Fibroblast of skin of scalp (primary cell): ENCODE measurements around the gene MYF6. TPM values are rescaled to one million over a fixed set of nuclear protein-coding genes. Genes with fewer than 3 reads are reported as not detected.

Source experiments
- DNase-seq: peaks from one replicate; pipeline ENCODE4 v3.0.0-alpha.2; 2013
- polyA plus RNA-seq, 2 experiments: library from polyadenylated mRNA; unstranded; fragments of 120-200 nt; gene quantifications; one replicate each; pipeline ENCODE4 v1.2.1, GENCODE V29; 2013; ENCODE audit not compliant: insufficient read length in 2 of 2

The MYF6 gene
- 0.35 TPM for polyA plus RNA-seq (2013, experiment 1 of 2; ENCODE audit: insufficient read length)
- polyA plus RNA-seq (2013, experiment 2 of 2; ENCODE audit: insufficient read length) = 3.1 TPM

DNA sequence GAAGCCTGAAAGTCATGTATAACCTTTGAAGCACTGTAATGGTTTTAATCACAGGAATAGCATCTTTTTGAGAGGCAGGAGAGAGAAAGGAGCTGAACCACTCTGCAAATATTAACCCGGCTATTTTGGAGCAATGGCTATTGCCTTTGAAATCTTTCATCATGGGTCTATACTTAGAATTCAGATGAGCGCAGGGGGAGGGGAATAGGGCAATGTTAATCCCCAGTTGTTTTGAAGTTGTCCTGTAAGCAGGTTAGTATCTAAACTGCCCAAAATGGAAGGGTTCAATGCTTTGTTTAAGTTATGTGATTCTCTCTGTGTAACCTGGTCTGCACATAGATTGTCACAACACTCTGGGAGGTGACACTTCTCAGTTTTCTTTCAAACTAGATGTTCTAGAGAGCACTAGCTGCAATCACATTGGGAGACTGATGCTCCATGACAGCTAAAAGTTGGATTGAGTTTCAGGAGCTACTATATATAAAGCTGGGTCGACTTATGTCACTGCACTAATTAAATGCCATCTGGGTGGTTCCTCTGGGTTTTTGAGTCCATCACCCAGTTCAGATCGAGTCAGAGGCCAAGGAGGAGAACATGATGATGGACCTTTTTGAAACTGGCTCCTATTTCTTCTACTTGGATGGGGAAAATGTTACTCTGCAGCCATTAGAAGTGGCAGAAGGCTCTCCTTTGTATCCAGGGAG is at the start of gene MYF6:
MYF6 (plus strand) TSS at position 509 of the 704 bp plus-strand sequence; CDS start at position 595, 86 bp downstream.
- DNase-seq = no peak

DNA sequence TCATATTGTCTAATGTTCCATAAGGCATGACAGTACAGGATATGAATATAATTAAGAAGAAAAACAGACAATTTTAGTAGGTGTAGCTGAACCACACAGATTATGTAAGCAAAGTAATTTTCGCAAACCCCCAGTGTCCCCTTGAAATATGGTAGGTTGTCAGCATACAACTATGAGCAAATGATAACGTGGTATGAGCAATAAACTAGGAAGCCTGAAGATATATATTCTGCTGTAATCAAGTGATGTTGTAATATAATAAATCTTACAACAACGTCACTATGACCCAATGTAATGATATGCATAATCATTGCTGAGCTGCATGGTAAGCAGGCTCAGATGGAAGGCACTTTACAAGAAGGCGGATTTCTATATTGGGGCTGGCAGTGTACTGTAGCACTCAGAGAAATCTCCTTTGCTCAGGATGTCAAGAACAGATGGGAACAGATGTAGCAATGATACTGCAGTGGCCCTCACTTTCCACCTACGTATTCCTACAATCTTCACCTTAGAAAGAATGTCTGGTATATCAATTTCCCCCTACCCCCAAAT is 47.8 kb upstream of the MYF6 start:
- no peak for DNase-seq

DNA sequence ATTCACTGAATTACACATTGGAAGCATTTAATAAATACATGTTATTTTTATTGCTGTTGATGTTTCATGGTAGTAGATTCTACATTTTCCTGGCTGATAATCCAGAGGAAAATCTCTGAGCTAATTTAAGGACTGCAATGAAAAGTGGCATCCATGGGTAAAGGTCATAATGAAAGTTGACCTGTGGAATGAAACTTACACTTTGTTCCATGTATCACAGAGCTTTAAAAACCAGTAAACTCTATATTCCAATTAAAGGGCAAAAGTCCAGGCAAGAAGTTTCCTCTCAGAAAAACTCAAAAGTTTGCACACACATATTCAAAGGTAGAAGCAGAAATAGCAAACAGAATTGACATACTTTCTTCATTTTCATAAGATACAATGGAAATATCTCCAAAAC is 44.8 kb upstream of the MYF6 start:
- DNase-seq = no peak

DNA sequence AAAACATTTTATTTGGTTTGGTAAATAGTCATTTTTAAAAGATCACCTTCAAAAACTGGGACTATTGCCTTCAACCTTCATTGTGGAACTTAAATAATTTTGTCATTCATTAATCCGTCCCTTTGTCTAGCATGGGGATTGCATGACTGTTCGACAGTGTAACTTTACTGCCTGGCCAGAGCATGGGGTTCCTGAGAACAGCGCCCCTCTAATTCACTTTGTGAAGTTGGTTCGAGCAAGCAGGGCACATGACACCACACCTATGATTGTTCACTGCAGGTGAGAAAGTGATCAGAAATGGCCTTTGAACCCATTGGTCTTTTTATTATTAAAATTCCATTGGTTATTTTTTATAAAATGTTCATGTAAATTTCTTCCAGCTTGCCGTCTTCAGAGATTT is 37.2 kb upstream of the MYF6 start:
- no peak for DNase-seq

DNA sequence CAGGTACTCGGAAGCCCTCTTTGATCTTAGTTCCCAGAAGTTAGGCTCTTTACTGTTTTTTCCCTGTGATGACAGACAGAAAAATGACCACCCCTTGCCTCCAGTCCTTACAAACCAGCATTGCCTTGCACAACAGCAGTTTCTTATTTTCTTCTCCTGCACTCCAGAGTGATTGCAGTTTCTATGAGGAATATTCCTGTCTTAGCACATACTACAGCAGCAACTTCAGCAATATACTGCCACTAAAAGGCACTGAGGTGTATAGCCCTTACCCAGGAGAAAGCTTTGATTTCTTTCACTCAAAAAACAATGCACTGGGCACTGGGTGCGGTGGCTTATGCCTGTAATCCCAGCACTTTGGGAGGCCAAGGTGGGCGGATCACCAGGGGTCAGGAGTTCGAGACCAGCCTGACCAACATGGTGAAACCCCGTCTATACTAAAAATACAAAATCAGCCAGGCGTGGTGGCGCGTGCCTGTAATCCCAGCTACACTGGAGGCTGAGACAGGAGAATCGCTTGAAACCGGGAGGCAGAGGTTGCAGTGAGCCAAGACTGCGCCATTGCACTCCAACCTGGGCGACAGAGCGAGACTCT is 31.3 kb upstream of the MYF6 start:
- DNase-seq = peak; percentile 24

DNA sequence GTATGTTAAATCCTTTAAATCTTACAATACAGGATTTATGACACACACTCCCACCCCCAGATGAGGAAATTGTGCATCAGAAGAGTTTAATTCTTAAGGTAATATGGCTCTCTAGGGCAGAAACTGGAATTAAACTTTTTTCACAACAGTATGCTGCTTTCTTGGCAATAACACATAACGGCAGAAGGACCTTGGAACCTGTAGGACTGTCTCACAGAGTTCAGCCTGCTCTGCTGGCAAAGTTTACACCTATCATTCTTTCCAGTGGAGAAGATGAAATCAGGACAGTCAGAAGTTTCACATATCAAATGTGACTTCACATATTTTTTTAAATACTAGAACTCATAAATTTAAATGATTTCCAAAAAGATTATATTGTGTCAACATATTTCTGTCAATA is 30.6 kb upstream of the MYF6 start:
- no peak for DNase-seq

DNA sequence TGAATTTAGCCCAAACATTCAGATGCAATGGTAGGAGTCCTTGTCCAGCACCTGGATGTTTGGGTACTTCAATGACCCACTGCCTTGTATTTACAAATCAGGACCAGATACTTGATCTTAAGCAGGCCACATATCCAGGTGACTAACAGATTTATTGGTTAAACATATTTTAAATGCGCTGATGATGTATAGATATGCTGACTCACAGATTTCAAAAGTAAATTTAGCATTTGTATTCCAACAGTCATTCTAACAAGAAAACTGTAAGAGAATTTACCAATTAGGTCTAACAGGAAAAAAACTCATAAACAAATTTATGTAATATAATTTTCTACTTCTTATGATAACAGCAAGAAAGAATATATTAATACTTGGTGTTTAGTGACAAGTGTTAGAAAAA is 29.4 kb upstream of the MYF6 start:
- DNase-seq = no peak

DNA sequence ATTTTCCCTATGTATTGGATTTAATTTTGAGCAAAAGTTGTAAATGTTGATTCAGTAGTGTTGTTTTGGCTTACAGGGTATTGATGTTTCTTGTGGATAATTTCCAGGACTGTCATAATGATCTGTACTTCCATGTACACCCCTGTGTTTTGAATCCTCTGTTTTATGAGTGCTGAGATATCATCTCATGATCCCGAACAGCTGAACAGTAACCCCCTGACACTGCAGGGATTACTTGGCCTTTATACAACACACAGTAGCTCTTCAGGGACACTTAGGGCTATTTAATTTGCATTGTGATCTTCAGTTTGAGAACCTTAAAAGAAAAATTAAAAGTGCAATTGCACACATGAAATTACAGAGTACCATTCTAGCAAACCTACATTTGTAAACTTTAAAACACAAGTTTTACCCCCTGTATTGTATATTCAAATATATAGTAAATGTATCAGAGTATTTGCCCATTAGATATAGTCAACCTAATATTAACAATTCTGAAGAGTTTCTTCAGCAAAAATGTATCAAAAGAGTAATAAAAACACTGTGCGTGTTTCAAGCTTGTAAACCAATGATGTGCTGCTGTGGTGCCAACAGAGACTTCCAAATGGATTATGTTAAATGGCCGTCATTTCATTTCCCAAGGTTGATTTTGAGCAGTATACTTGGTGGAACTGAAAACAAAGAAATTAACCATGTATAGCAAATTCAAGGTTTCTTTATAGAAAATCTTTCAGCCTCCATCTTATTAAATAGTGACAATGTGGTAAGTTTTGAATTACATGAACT is 27.9 kb upstream of the MYF6 start:
- DNase-seq = no peak

DNA sequence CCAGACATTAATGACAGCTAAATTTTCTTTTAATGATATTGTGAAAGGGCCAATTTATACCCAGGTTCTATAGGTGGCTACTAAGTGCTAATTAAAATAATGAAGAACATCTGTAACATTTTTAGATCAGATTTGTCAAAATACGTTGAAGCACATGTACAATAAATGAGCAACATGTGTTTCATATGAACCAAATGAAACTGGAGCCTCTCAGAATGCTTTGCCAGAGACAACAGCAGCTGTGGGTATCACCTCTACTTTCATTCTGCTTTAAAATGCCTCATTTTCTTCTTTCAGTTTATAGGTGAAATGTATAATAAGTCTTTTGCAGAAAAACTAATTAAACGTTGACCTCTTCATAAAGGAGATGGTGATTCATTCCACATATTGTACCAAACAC is 26.1 kb upstream of the MYF6 start:
- DNase-seq = no peak

DNA sequence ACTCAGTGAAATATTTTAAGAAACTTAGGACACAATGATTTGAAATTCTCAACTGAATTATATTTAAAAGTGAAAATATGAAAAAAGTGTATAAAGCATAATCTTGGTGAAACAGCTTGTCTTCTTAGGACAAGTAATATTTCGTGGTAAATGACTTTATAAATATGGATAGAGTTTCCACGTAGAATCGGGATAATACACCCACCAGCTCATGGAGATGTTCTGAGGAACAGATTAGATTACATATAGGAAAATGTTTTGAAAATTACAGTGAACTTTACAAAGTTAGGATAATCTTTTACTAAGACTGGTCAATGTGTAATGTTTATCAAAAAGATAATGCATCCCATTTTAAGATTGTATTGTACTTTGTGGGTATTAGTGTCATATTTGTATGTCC is 25.6 kb upstream of the MYF6 start:
- DNase-seq = no peak

DNA sequence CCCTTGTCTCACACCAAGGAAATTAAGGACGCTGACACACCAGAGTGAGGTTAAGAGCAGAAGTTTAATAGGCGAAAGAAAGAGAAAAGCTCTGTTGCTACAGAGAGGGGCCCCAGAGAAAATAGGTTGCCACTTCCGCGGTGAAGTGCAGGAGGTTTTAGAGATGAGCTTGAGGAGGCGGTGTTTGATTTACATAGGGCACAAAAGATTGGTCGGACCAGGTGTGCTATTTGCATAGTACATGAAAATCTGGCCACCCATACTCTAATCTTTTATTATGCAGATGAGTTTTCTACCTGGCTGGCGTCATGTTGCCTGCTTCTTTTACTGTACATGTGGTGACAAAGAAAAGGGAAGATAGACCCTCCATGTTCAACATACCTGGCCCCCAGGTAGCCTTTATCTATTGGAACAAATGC is 23.3 kb upstream of the MYF6 start:
- DNase-seq = no peak

DNA sequence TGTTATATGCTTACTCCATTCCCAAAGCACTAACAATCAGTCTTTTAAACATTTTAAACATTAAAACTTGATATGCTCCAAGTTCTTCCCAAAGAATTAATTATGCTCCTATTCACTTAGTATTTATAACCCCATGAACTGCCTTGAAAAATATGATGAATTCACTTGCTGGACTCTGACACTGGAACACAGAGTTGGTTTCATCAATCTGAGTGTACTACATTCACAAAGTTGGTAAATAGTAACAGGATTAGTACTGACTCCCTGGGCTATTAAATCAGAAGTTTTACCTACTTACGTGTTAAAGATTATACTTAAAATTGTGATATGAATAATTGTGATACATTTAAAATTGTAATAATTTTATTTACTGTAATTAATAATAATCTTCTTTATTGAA is 17.3 kb upstream of the MYF6 start:
- DNase-seq = no peak

DNA sequence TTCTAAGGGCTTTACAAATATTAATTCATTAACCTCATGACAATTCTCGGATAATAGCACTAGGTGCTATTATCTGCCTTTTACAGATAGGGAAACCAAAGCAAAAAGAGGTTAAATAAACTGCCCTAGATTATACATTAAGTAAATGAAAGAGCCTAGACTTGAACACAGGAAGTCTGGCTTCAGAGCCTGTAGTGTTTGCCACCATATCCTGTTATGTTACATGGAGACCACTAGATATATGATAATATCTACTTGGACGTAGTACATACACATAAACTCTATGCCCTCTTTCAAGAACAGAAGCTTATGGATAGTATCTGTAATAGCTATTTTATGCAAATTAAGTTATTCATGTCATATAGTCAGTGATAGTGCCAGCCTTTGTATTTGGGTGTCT is 16.9 kb upstream of the MYF6 start:
- DNase-seq = no peak

DNA sequence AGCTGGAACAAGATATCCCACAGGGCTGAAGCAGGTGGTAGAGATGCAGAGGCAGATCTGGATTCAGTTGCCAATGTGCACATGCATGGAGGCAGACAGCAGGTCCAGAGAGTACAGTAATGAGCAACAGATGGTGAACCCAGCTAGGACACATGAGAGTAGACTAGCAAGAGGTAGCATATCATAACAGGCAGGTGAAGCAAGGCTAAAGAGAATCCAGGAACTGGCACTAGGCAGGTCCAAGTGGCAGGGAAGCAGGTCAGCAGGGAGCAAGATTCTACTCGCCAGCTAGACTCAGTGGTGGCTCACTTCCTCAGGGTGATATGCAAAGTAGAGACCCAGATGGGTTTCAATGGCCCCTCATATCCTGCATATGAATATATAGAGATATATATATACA is 15.3 kb upstream of the MYF6 start:
- no peak for DNase-seq

DNA sequence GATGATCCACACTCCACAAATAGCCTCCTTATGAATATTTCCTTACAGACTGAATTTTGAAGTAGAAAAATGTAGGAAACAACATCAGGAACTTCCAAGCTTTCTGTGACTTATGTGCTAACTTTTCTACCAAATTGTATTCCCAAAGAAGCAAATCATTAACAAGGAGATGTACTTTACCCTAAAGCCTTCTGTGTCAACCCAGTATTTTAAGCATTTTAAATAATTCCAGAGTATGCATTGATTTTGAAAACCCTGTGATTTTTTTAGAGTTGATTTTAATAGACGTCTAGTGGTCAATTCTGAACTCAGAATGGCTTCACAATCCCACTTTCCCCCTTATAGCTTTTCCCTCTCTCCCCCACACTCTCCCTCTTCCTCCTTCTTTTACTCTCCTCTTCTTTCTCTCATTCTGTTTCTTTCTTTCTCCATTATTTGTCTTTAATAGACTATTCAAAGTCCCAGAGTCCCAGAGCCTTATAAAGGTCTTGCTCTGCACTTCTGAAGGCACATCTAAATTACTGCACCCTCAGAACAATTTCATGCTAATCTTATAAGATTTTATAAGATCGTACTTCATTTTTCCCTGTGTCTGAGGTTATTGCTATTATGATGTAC is 10.1 kb upstream of the MYF6 start:
- no peak for DNase-seq

DNA sequence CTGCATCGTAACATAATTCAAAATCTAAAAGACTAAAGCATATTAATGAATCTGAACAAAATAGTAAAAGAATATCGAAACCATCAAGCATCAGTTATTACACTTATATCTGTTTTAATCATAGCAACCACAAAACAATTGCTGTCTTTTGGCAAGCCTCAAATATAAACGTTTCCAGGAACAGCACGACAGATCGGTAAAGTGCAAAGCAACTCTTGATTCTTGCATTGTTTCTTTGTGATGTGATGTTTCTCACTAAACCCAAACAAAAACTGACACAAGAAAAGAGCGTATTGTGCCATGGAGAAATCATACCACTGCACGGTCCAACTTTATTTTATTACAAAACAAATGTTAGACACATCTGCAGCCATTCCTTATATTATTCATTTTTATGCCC is 9.2 kb upstream of the MYF6 start:
- DNase-seq = no peak

DNA sequence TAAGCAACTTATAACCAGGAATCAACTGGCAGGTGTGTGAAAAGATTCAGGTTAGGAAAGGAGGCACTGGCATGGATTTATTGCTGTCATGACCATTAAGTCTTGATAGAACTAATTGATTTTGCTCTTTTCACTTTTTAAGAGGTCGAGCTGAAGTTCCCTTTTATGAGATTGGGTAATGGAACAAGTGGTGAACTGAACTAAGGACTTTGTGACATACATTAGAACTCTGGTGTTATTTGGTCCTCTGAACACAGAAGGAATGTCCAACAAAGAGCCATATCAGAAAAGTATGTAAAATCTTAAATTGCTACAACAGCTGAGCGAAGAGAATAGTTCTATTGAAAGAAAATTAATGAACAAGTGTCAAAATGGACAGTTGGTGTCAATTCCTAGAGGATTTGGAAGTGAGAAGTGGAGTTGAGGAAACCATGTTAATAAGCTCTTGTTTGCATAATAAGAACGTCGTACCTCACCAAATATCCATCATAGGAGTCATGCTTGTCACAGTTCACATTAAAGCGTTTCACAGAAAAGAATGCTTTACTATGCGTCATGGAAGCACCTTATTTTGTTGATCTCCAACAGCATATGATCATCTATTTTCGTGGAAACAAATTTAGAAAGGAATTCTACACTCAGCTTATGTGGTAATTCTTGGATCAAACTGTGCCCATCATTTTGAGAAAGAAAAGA is 8.4 kb upstream of the MYF6 start:
- no peak for DNase-seq

DNA sequence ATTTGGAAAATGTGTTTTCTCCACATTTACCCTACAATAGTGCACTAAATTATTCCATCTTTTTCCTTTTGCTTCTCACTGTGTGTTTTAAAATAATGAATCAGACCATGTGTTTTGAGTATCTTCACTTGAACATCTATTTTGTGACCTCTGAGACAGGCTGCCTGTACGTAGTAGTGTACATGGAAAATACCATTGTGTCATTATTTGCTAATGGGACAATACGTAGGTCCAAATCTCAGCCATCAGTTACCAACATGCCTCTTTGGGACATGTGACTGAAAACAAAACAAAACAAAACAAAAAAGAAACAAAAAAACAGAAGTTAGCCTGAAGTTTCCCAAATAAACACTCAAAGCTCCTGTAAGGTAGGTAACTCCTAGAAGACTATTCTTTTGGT is 7.1 kb upstream of the MYF6 start:
- no peak for DNase-seq

DNA sequence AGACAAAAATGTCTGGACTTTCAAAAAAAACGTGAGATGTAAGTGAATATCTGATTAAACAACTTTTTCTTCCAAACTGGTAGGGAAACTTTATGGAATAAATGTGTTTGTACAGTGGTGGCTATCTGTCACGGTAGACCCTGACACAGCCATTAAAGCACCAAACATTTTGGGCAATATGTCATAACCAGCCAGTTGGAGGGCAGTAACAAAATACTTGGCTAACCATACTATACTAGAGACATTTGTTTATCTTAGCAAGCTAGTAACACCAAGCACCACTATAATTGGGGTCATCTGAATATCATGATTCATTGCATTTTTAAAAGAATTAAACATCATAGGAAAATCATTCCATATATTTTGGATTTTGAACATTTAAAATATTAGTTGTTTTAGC is 6.0 kb upstream of the MYF6 start:
- peak; percentile 24 for DNase-seq

DNA sequence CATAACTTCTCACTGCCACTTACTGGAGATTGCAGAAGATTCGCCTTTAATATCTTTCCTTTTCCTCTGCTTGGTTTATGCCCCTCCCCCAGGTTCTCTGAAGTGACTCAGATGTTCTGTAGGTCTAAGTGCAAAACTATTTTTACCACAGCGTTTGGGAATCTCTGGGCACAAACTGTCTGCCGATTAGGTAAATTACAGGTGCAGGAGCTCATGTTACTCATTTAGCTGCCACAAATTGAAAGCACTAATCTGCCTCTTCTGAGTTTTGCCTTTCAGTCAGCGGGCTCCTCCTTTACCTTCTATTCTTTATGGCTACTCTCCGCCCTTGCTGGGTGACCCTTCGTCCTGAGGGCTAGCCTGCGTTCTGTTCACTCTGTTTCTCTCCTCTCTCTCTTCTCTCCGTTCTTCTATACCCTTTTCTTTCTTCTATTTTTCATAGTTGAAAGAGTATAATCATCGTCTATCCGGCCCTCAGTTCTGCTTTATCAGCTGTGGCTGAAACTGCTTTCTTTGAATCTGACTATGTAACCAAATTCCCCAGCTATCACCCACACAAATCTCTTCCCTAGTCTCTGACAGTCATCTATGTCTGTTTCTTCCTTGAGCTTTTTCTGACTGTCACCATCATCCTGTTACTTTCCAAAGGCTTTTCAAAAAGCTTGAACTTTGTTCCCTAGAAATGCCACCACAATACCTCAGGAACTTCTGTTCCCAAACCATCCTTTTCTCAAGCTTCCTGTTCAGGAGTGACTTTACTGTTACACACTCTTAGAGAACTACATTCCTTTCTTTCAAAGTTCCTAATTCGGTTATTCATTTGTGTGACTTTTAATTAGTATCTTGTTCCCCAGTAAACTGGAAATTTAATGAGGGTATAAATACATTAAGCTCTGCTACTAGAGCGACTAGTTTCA is 4.3 kb upstream of the MYF6 start:
- DNase-seq = peak; percentile 70

DNA sequence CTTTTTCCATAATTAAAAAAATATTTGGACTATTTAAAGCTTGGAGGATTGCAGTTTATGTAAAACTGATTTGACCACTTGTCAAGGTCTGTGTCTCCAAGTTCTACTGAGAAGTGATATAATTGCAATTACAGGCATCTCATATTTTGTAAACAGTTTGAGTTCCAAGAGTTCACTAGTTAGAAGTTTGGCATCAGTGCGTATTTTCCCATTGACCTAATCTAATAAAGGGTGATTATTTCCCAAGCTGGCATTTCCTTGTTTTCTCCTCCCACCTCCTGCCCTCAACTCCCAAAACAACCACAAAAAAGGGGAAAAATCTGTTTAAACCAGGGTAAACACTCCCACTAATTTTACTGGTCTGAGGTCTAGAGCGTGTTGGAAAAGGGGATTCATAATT is 3.0 kb upstream of the MYF6 start:
- no peak for DNase-seq
